Kidney epithelial cell (primary cell): ENCODE results near the gene NDUFS3. TPM values are rescaled to one million over a fixed set of nuclear protein-coding genes. Genes with fewer than 3 reads are reported as not detected.
A peak's percentile ranks its signal among the peaks of the same experiment; 100 is the strongest.

Source experiments
- DNase-seq: peaks from one replicate; pipeline ENCODE4 v3.0.0-alpha.2; 2010; ENCODE audit warnings: low read depth
- H3K27me3 ChIP-seq: 2 replicates; pipeline ENCODE4 v1.6.0; 2011; ENCODE audit warnings: low read length; ENCODE audit not compliant: control insufficient read depth, insufficient read depth
- H3K36me3 ChIP-seq: 2 replicates; pipeline ENCODE4 v1.5.1; 2011; ENCODE audit warnings: low read length; ENCODE audit not compliant: control insufficient read depth, insufficient read depth
- H3K4me3 ChIP-seq: 2 replicates; pipeline ENCODE4 v1.5.1; 2011; ENCODE audit warnings: low read depth, mild to moderate bottlenecking, control low read depth, low read length
- CTCF ChIP-seq: IDR thresholded peaks from 2 replicates; pipeline ENCODE4 v1.5.1; 2011; ENCODE audit warnings: mild to moderate bottlenecking, moderate library complexity, low read length, control low read depth, inconsistent platforms; ENCODE audit not compliant: insufficient read depth, poor library complexity, severe bottlenecking
- total RNA-seq: library from RNA; depleted of rRNA; stranded (reverse); fragments of >200 nt; gene quantifications from 2 replicates; pipeline ENCODE4 v1.2.3, GENCODE V29; 2015

The NDUFS3 gene
- total RNA-seq, 1 donor from 2014 or later: 84.5 TPM

GRCh38 chr11:47586098-47586855 lies 7.4 kb downstream of the NDUFS3 start, which contains the start of gene FAM180B:
Gene FAM180B (plus strand): TSS chr11:47586678. CDS start chr11:47586769, 91 bp downstream.
- H3K27me3 ChIP-seq: peaks cover 15% of the 10 kb centered on the region
- DNase-seq: no peak
- no peak for TF ChIP-seq CTCF
- no peak within 1 kb of the TSS for H3K4me3 ChIP-seq
- peaks cover 2% of the 10 kb centered on the region for H3K36me3 ChIP-seq

GRCh38 chr11:47587039-47587716 lies 8.3 kb downstream of the NDUFS3 start:
- no peak overlapping the region for H3K4me3 ChIP-seq
- H3K27me3 ChIP-seq: peaks cover 21% of the 10 kb centered on the region
- no peak for TF ChIP-seq CTCF
- H3K36me3 ChIP-seq: no peaks in the 10 kb centered on the region
- DNase-seq: no peak

GRCh38 chr11:47587723-47588326 lies 9.0 kb downstream of the NDUFS3 start:
- no peak for DNase-seq
- no peak for TF ChIP-seq CTCF

GRCh38 chr11:47589118-47589517 lies 10.2 kb downstream of the NDUFS3 start:
- H3K4me3 ChIP-seq: no peak overlapping the region
- no peaks in the 10 kb centered on the region for H3K36me3 ChIP-seq
- TF ChIP-seq CTCF: no peak
- H3K27me3 ChIP-seq: peaks cover 41% of the 10 kb centered on the region
- DNase-seq: no peak

More at GRCh38 chr11:47587723-47588326, 9.0 kb downstream of the NDUFS3 start:
- no peaks in the 10 kb centered on the region for H3K36me3 ChIP-seq
- H3K27me3 ChIP-seq: peaks cover 28% of the 10 kb centered on the region
- H3K4me3 ChIP-seq: no peak overlapping the region

- no peak for DNase-seq
- Histone ChIP-seq H3K36me3 (no peaks in the 10 kb centered on the region), H3K4me3 (peak overlapping the region; percentile 28), H3K27me3 (peaks cover 45% of the 10 kb centered on the region)
- TF ChIP-seq CTCF: no peak
These were observed 10.7 kb downstream of the NDUFS3 start for GRCh38 chr11:47589584-47589976.
